ENCODE data around the gene PATJ.

DNA sequence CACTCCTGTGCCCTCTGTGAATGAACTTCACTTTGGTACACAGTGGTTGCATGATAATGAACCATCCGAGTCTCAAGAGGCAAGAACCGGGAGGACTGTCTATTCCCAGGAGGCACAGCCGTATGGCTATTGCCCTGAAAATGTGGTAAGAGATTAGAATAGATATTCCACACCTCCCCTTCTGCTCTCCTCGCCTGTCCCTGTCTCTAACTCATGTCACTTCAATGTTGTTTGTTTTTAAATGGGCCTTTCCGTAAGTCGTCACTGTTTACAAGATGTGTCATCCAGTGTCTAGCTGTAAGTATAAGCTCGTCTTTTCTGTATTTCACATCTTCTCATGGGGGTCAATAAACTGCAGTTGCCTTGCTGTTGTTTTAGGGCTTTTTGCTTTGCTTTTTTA, 122.2 kb downstream of the PATJ start:
- TF ChIP-seq EP300 (IDR thresholded peaks at IDR 0.05) (no peak), POLR2A (IDR thresholded peaks at IDR 0.05; ENCODE audit: low read depth) (no peak), POLR2AphosphoS5 (IDR thresholded peaks at IDR 0.05) (no peak)
- TF ChIP-seq, protein P1, sequence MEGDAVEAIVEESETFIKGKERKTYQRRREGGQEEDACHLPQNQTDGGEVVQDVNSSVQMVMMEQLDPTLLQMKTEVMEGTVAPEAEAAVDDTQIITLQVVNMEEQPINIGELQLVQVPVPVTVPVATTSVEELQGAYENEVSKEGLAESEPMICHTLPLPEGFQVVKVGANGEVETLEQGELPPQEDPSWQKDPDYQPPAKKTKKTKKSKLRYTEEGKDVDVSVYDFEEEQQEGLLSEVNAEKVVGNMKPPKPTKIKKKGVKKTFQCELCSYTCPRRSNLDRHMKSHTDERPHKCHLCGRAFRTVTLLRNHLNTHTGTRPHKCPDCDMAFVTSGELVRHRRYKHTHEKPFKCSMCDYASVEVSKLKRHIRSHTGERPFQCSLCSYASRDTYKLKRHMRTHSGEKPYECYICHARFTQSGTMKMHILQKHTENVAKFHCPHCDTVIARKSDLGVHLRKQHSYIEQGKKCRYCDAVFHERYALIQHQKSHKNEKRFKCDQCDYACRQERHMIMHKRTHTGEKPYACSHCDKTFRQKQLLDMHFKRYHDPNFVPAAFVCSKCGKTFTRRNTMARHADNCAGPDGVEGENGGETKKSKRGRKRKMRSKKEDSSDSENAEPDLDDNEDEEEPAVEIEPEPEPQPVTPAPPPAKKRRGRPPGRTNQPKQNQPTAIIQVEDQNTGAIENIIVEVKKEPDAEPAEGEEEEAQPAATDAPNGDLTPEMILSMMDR (IDR thresholded peaks at IDR 0.05): no peak

Measured in esophagus muscularis mucosa (tissue), 4 donors.